ENCODE data around the gene GRK5.

DNA sequence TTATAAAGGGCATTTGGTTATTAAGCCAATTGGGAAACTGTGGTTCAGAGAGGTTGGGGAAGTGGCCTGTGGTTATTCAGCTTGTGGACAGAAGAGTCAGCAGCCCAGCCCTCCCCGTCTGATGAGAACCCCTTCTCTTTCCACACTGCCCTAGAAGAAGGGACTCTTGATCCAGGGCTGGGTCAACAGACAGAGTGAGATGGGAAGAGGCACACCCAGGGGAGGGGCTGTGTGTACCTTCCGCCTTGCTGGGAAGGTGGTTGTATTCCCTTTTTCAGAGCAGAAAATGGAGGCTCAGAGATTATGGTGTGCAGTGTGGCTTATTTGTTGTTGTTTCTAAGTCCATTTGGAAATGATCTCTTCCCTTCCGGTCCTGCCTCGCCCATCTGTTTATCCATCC, 103.4 kb downstream of the GRK5 start:
- TF ChIP-seq, protein P1, sequence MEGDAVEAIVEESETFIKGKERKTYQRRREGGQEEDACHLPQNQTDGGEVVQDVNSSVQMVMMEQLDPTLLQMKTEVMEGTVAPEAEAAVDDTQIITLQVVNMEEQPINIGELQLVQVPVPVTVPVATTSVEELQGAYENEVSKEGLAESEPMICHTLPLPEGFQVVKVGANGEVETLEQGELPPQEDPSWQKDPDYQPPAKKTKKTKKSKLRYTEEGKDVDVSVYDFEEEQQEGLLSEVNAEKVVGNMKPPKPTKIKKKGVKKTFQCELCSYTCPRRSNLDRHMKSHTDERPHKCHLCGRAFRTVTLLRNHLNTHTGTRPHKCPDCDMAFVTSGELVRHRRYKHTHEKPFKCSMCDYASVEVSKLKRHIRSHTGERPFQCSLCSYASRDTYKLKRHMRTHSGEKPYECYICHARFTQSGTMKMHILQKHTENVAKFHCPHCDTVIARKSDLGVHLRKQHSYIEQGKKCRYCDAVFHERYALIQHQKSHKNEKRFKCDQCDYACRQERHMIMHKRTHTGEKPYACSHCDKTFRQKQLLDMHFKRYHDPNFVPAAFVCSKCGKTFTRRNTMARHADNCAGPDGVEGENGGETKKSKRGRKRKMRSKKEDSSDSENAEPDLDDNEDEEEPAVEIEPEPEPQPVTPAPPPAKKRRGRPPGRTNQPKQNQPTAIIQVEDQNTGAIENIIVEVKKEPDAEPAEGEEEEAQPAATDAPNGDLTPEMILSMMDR (IDR thresholded peaks at IDR 0.05; ENCODE audit: borderline replicate concordance, extremely low read depth, low read length, poor library complexity, severe bottlenecking), result no peak
- no peak for TF ChIP-seq EZH2 (IDR thresholded peaks at IDR 0.05; ENCODE audit: borderline replicate concordance, low read depth, low read length, severe bottlenecking)
